Measurements from ENCODE around the gene USP24.
"Not testable (repeated sequence)": the region's sequence is repeated elsewhere in the genome, so short reads cannot be mapped to it uniquely, and the experiment has no call there.

GRCh38 chr1:55031098-55031497, 184.1 kb downstream of the USP24 start:
- TF ChIP-seq ZNF274 (IDR thresholded peaks at IDR 0.05; ENCODE audit: low read depth, low read length); SUZ12 (IDR thresholded peaks at IDR 0.05; ENCODE audit: extremely low read depth, insufficient read depth, insufficient read length): not testable (repeated sequence)
